Measurements from ENCODE around the gene EPN3.

The EPN3 gene

GRCh38 chr17:50586421-50587247 is 54.1 kb downstream of the EPN3 start:
- H3K36me3 Mint-ChIP-seq (ENCODE audit: low read depth) = no peaks in the 10 kb centered on the region
- no peaks in the 10 kb centered on the region for H3K4me1 Mint-ChIP-seq (ENCODE audit: low read depth)
- H3K27me3 Mint-ChIP-seq = peaks cover 6% of the 10 kb centered on the region
- no peak overlapping the region for H3K27ac Mint-ChIP-seq
- H3K4me3 Mint-ChIP-seq = no peak overlapping the region
- H3K9me3 Mint-ChIP-seq = no peaks in the 10 kb centered on the region

- Mint-ChIP-seq H3K36me3 (ENCODE audit: low read depth) (no peaks in the 10 kb centered on the region), H3K27ac (no peak overlapping the region), H3K4me3 (no peak overlapping the region), H3K27me3 (no peaks in the 10 kb centered on the region), H3K4me1 (ENCODE audit: low read depth) (no peaks in the 10 kb centered on the region), H3K9me3 (no peaks in the 10 kb centered on the region)
These were observed 55.0 kb downstream of the EPN3 start for GRCh38 chr17:50587571-50587970.

GRCh38 chr17:50588391-50589049 is 56.0 kb downstream of the EPN3 start:
- H3K27ac Mint-ChIP-seq = no peak overlapping the region
- H3K27me3 Mint-ChIP-seq = no peaks in the 10 kb centered on the region
- no peaks in the 10 kb centered on the region for H3K36me3 Mint-ChIP-seq (ENCODE audit: low read depth)
- no peaks in the 10 kb centered on the region for H3K9me3 Mint-ChIP-seq
- H3K4me3 Mint-ChIP-seq = no peak overlapping the region
- no peaks in the 10 kb centered on the region for H3K4me1 Mint-ChIP-seq (ENCODE audit: low read depth)

- no peak overlapping the region for H3K27ac Mint-ChIP-seq
- no peak overlapping the region for H3K4me3 Mint-ChIP-seq
- H3K36me3 Mint-ChIP-seq (ENCODE audit: low read depth) = no peaks in the 10 kb centered on the region
- no peaks in the 10 kb centered on the region for H3K9me3 Mint-ChIP-seq
- no peaks in the 10 kb centered on the region for H3K4me1 Mint-ChIP-seq (ENCODE audit: low read depth)
- H3K27me3 Mint-ChIP-seq = no peaks in the 10 kb centered on the region
These were observed 56.7 kb downstream of the EPN3 start for GRCh38 chr17:50589095-50589705.

GRCh38 chr17:50590946-50591737 is 58.6 kb downstream of the EPN3 start:
- Mint-ChIP-seq H3K4me1 (ENCODE audit: low read depth) (no peaks in the 10 kb centered on the region), H3K36me3 (ENCODE audit: low read depth) (no peaks in the 10 kb centered on the region), H3K27me3 (no peaks in the 10 kb centered on the region), H3K27ac (no peak overlapping the region), H3K4me3 (no peak overlapping the region), H3K9me3 (no peaks in the 10 kb centered on the region)

- H3K4me1 Mint-ChIP-seq (ENCODE audit: low read depth) = no peaks in the 10 kb centered on the region
- H3K9me3 Mint-ChIP-seq = no peaks in the 10 kb centered on the region
- H3K36me3 Mint-ChIP-seq (ENCODE audit: low read depth) = no peaks in the 10 kb centered on the region
- H3K27ac Mint-ChIP-seq = no peak overlapping the region
- no peaks in the 10 kb centered on the region for H3K27me3 Mint-ChIP-seq
- H3K4me3 Mint-ChIP-seq = no peak overlapping the region
These were observed 60.8 kb downstream of the EPN3 start for GRCh38 chr17:50593321-50593720.

All from stimulated activated naive CD8-positive, alpha-beta T cell treated with anti-CD3 and anti-CD28 coated beads, Interleukin-15, Interleukin-2, amounts not matched to agents 100 ng/mL and 50 ng/mL, for 24 hours (primary cell).